WI38 (cell line): ENCODE results near the gene LYPD6B.

Source experiments
- H3K4me3 ChIP-seq: 2 replicates; pipeline ENCODE4 v1.5.1; 2011; ENCODE audit warnings: low read depth, mild to moderate bottlenecking, control low read depth, low read length
- CTCF ChIP-seq: IDR thresholded peaks from 2 replicates; pipeline ENCODE4 v1.5.1; 2012; ENCODE audit warnings: low read depth, mild to moderate bottlenecking, control low read depth, low read length

LYPD6B gene

GRCh38 chr2:149099298-149099697, 60.8 kb downstream of the LYPD6B start:
- no peak overlapping the region for H3K4me3 ChIP-seq
- TF ChIP-seq CTCF = no peak

GRCh38 chr2:149100739-149101699, 62.5 kb downstream of the LYPD6B start:
- TF ChIP-seq CTCF = no peak
- no peak overlapping the region for H3K4me3 ChIP-seq

- no peak overlapping the region for H3K4me3 ChIP-seq
- TF ChIP-seq CTCF = no peak
Observed at GRCh38 chr2:149101818-149102217, 63.3 kb downstream of the LYPD6B start.

- TF ChIP-seq CTCF = no peak
- no peak overlapping the region for H3K4me3 ChIP-seq
Observed at GRCh38 chr2:149103081-149103620, 64.7 kb downstream of the LYPD6B start.

- no peak for TF ChIP-seq CTCF
- H3K4me3 ChIP-seq = no peak overlapping the region
Observed at GRCh38 chr2:149104221-149104620, 65.7 kb downstream of the LYPD6B start.

- TF ChIP-seq CTCF = no peak
- no peak overlapping the region for H3K4me3 ChIP-seq
Observed at GRCh38 chr2:149112068-149112467, 73.6 kb downstream of the LYPD6B start.

GRCh38 chr2:149112713-149113112, 74.2 kb downstream of the LYPD6B start:
- no peak for TF ChIP-seq CTCF
- H3K4me3 ChIP-seq = no peak overlapping the region
